T-cell (primary cell): ENCODE results near the gene CEP350. TPM values are rescaled to one million over a fixed set of nuclear protein-coding genes. Genes with fewer than 3 reads are reported as not detected.
"Not testable (repeated sequence)": the region's sequence is repeated elsewhere in the genome, so short reads cannot be mapped to it uniquely, and the experiment has no call there.

Experiments used
- ATAC-seq, 4 experiments: fragments of 200-7000 bp in 3 of 4; fragments of 150-1000 bp in 1 of 4; cut with Tn5 transposase; replicated peaks in 1 of 4; 1 replicate in 3 of 4; 2 replicates in 1 of 4; pipeline ENCODE4 v1.10.0; 2021; ENCODE audit warnings: moderate library complexity in 3 of 4, mild to moderate bottlenecking in 2 of 4, moderate number of reproducible peaks in 1 of 4
- CTCF ChIA-PET, 2 donors: fragments of 300-600 bp; sonication (Branson Sonifier 250); formaldehyde crosslinking; loops; one replicate each; lab custom pipeline; 2022; ENCODE audit warnings: antibody characterized with exemption in 2 of 2; lab: Charles Lee
- POLR2A ChIA-PET, 2 donors: fragments of 300-600 bp; sonication (Branson Sonifier 250); formaldehyde crosslinking; loops; one replicate each; lab custom pipeline; 2022; ENCODE audit warnings: antibody characterized with exemption in 2 of 2; lab: Charles Lee
- DNase-seq, 35 experiments: peaks; one replicate each; pipeline versions ENCODE4 v3.0.0 to v3.0.0-alpha.2; 2013 to 2023
- H3K27ac ChIP-seq: one replicate; pipeline ENCODE4 v1.5.1; 2013; ENCODE audit warnings: low read length
- H3K27me3 ChIP-seq, 2 experiments: replicated peaks in 1 of 2; 1 replicate in 1 of 2; 2 replicates in 1 of 2; pipeline versions ENCODE4 v1.6.1 to v1.7.0; 2013; ENCODE audit warnings: low read length in 1 of 2, mixed read lengths in 1 of 2; ENCODE audit not compliant: control insufficient read depth in 2 of 2, insufficient read depth in 2 of 2; ENCODE audit errors: extremely low read depth in 1 of 2
- H3K36me3 ChIP-seq, 2 donors: 1 replicate in 1 of 2; 2 replicates in 1 of 2; pipeline versions ENCODE4 v1.6.1 to v1.7.0; 2013; ENCODE audit warnings: low read length in 1 of 2; ENCODE audit not compliant: control insufficient read depth in 2 of 2, insufficient read depth in 1 of 2; ENCODE audit errors: extremely low read depth in 1 of 2
- H3K4me1 ChIP-seq, 2 experiments: 1 replicate in 1 of 2; 2 replicates in 1 of 2; pipeline versions ENCODE4 v1.6.1 to v1.7.0; 2013; ENCODE audit warnings: low read length in 2 of 2, mixed read lengths in 1 of 2; ENCODE audit not compliant: insufficient read depth in 2 of 2, control insufficient read depth in 1 of 2; ENCODE audit errors: extremely low read depth in 1 of 2
- H3K4me3 ChIP-seq, 2 donors: 1 replicate in 1 of 2; 2 replicates in 1 of 2; pipeline versions ENCODE4 v1.5.1 to v1.7.0; 2013; ENCODE audit warnings: mild to moderate bottlenecking in 2 of 2, low read length in 1 of 2, moderate library complexity in 1 of 2; ENCODE audit not compliant: control insufficient read depth in 1 of 2; ENCODE audit errors: extremely low read depth in 1 of 2
- H3K9me3 ChIP-seq: 2 replicates; pipeline ENCODE4 v1.7.0; 2013
- H3K27ac Mint-ChIP-seq, 2 donors: one replicate each; pipeline ENCODE4 v1.8.0; 2020 to 2021; ENCODE audit warnings: mild to moderate bottlenecking in 2 of 2, mixed read lengths in 2 of 2
- H3K27me3 Mint-ChIP-seq, 2 donors: one replicate each; pipeline ENCODE4 v1.8.0; 2021 to 2022; ENCODE audit warnings: mixed read lengths in 2 of 2
- H3K36me3 Mint-ChIP-seq: one replicate; pipeline ENCODE4 v1.8.0; 2021; ENCODE audit warnings: mixed read lengths
- H3K4me1 Mint-ChIP-seq, 3 donors: one replicate each; pipeline ENCODE4 v1.8.0; 2020 to 2022; ENCODE audit warnings: mixed read lengths in 3 of 3, mild to moderate bottlenecking in 1 of 3
- H3K4me3 Mint-ChIP-seq, 3 donors: one replicate each; pipeline ENCODE4 v1.8.0; 2020 to 2022; ENCODE audit warnings: mild to moderate bottlenecking in 3 of 3, mixed read lengths in 3 of 3, moderate library complexity in 3 of 3
- H3K9me3 Mint-ChIP-seq, 3 donors: one replicate each; pipeline ENCODE4 v1.8.0; 2020 to 2022; ENCODE audit warnings: mixed read lengths in 3 of 3
- WGBS: methylation state at CpG from one replicate; pipeline ENCODE4 v1.1.5; 2013; ENCODE audit warnings: missing lambda C conversion rate; ENCODE audit not compliant: insufficient coverage; 5-methylcytosine and 5-hydroxymethylcytosine counted together
- total RNA-seq, 35 experiments: library from RNA in 6 of 35; stranded (reverse) in 6 of 35; fragments of 120-200 nt in 1 of 35; gene quantifications; one replicate each; pipeline versions ENCODE4 v1.2.1 to v1.2.4 and lab custom pipeline; 2013 to 2026

The CEP350 gene
- total RNA-seq, 5 donors from 2014 or later (not counting 1 experiment from before 2014, with no cell fraction given): 62.1 to 81.3 (median 72.3) TPM

GRCh38 chr1:180123463-180123936 is 168.9 kb downstream of the CEP350 start:
- no peaks in the 10 kb centered on the region for H3K9me3 ChIP-seq
- peaks cover 6 to 9% (median 8%) of the 10 kb centered on the region in 3 donors for H3K4me1 Mint-ChIP-seq
- 87% methylated on average over 3 of the region's 4 CpGs for WGBS
- no peak overlapping the region for H3K4me3 ChIP-seq
- peaks cover 0 to 2% of the 10 kb centered on the region in 2 experiments for H3K27me3 ChIP-seq
- H3K27ac ChIP-seq: no peak overlapping the region
- H3K27me3 Mint-ChIP-seq: no peaks in the 10 kb centered on the region
- no peaks in the 10 kb centered on the region for H3K9me3 Mint-ChIP-seq
- POLR2A ChIA-PET: no interaction called here
- CTCF ChIA-PET: interaction anchor here in 1 of 2 donors (0.6 kb wide), 1 partner anchor 344 kb away, joined by 5 read pairs; no protein-coding TSS in a partner anchor
- no peaks in the 10 kb centered on the region for H3K36me3 ChIP-seq
- H3K4me3 Mint-ChIP-seq: no peak overlapping the region
- no peaks in the 10 kb centered on the region for H3K4me1 ChIP-seq
- no peak for ATAC-seq
- DNase-seq: no peak
- no peak overlapping the region for H3K27ac Mint-ChIP-seq
- H3K36me3 Mint-ChIP-seq: no peaks in the 10 kb centered on the region

- H3K4me1 ChIP-seq: no peaks in the 10 kb centered on the region
- H3K36me3 Mint-ChIP-seq: no peaks in the 10 kb centered on the region
- CTCF ChIA-PET: no interaction called here
- H3K27ac Mint-ChIP-seq: no peak overlapping the region
- H3K9me3 Mint-ChIP-seq: no peaks in the 10 kb centered on the region
- no peak overlapping the region for H3K4me3 Mint-ChIP-seq
- no peaks in the 10 kb centered on the region for H3K36me3 ChIP-seq
- POLR2A ChIA-PET: no interaction called here
- peaks cover 28 to 35% of the 10 kb centered on the region in 2 donors for H3K27me3 Mint-ChIP-seq
- peaks cover 0 to 17% of the 10 kb centered on the region in 2 experiments for H3K27me3 ChIP-seq
- H3K4me1 Mint-ChIP-seq: peaks cover 6 to 9% (median 8%) of the 10 kb centered on the region in 3 donors
- ATAC-seq: no peak
- H3K4me3 ChIP-seq: no peak overlapping the region
- 80% methylated on average over 1 of the region's 2 CpGs for WGBS
- no peak overlapping the region for H3K27ac ChIP-seq
- no peaks in the 10 kb centered on the region for H3K9me3 ChIP-seq
- DNase-seq: no peak
These were observed 176.0 kb downstream of the CEP350 start for GRCh38 chr1:180130651-180131050.

GRCh38 chr1:180131510-180131909 is 176.9 kb downstream of the CEP350 start:
- Mint-ChIP-seq H3K4me1 (peaks cover 5 to 8% (median 6%) of the 10 kb centered on the region in 3 donors), H3K36me3 (no peaks in the 10 kb centered on the region), H3K4me3 (no peak overlapping the region), H3K9me3 (peaks cover under 1 to 4% (median 3%) of the 10 kb centered on the region in 3 donors), H3K27ac (no peak overlapping the region), H3K27me3 (peaks cover 30 to 40% of the 10 kb centered on the region in 2 donors)
- peaks cover 0 to 14% of the 10 kb centered on the region in 2 experiments for H3K27me3 ChIP-seq
- no peaks in the 10 kb centered on the region for H3K4me1 ChIP-seq
- DNase-seq (peak in 2 of 35 experiments; percentile 13 to 42), ATAC-seq (no peak)
- 35% methylated on average over 3 of the region's 5 CpGs for WGBS
- CTCF ChIA-PET: no interaction called here
- H3K36me3 ChIP-seq: no peaks in the 10 kb centered on the region
- no peaks in the 10 kb centered on the region for H3K9me3 ChIP-seq
- POLR2A ChIA-PET: no interaction called here
- H3K4me3 ChIP-seq: no peak overlapping the region
- H3K27ac ChIP-seq: no peak overlapping the region

GRCh38 chr1:180133193-180133592 is 178.6 kb downstream of the CEP350 start:
- Histone ChIP-seq H3K4me3 (no peak overlapping the region), H3K27me3 (peaks cover 0 to 14% of the 10 kb centered on the region in 2 experiments), H3K9me3 (no peaks in the 10 kb centered on the region), H3K27ac (no peak overlapping the region), H3K36me3 (no peaks in the 10 kb centered on the region), H3K4me1 (no peaks in the 10 kb centered on the region)
- no peak overlapping the region for H3K27ac Mint-ChIP-seq
- no peaks in the 10 kb centered on the region for H3K4me1 Mint-ChIP-seq
- peaks cover 36 to 48% of the 10 kb centered on the region in 2 donors for H3K27me3 Mint-ChIP-seq
- ATAC-seq (no peak), DNase-seq (no peak)
- peaks cover 4 to 13% (median 8%) of the 10 kb centered on the region in 3 donors for H3K9me3 Mint-ChIP-seq
- H3K4me3 Mint-ChIP-seq: no peak overlapping the region
- no peaks in the 10 kb centered on the region for H3K36me3 Mint-ChIP-seq
- WGBS: 100% methylated on average over 1 of the region's 1 CpG
- CTCF ChIA-PET: interaction anchor here (0.5 to 1.2 kb wide), 2 partner anchors 10 to 46 kb away, joined by 3 read pairs; no protein-coding TSS in a partner anchor
- POLR2A ChIA-PET: no interaction called here

- DNase-seq, H3K4me1 ChIP-seq, H3K9me3 ChIP-seq, H3K4me3 ChIP-seq, H3K27ac ChIP-seq, H3K36me3 ChIP-seq, H3K4me3 Mint-ChIP-seq, H3K4me1 Mint-ChIP-seq, ATAC-seq, H3K27ac Mint-ChIP-seq, H3K36me3 Mint-ChIP-seq, POLR2A ChIA-PET: not testable (repeated sequence)
- 96% methylated on average over 3 of the region's 9 CpGs for WGBS
- Mint-ChIP-seq H3K27me3 (peaks cover 36 to 48% of the 10 kb centered on the region in 2 donors), H3K9me3 (peaks cover 4 to 13% (median 8%) of the 10 kb centered on the region in 3 donors)
- CTCF ChIA-PET: interaction anchor here (0.5 to 1.2 kb wide), 2 partner anchors 11 to 45 kb away, joined by 3 read pairs; no protein-coding TSS in a partner anchor
- H3K27me3 ChIP-seq: peaks cover 0 to 14% of the 10 kb centered on the region in 2 experiments
These were observed 179.1 kb downstream of the CEP350 start for GRCh38 chr1:180133688-180134087.

- no peaks in the 10 kb centered on the region for H3K9me3 ChIP-seq
- Mint-ChIP-seq H3K4me1 (no peaks in the 10 kb centered on the region), H3K36me3 (no peaks in the 10 kb centered on the region), H3K27ac (no peak overlapping the region), H3K4me3 (no peak overlapping the region), H3K9me3 (peaks cover 4 to 13% (median 8%) of the 10 kb centered on the region in 3 donors), H3K27me3 (peaks cover 36 to 47% of the 10 kb centered on the region in 2 donors)
- POLR2A ChIA-PET: interaction anchor here in 1 of 2 donors (0.6 kb wide), 1 partner anchor 697 kb away, joined by 3 read pairs; no protein-coding TSS in a partner anchor
- H3K4me1 ChIP-seq: no peaks in the 10 kb centered on the region
- DNase-seq (no peak), ATAC-seq (no peak)
- H3K27me3 ChIP-seq: peaks cover 0 to 7% of the 10 kb centered on the region in 2 experiments
- H3K27ac ChIP-seq: no peak overlapping the region
- CTCF ChIA-PET: no interaction called here
- no peak overlapping the region for H3K4me3 ChIP-seq
- H3K36me3 ChIP-seq: no peaks in the 10 kb centered on the region
- WGBS: no CpG with 5 or more reads among the region's 1 CpG
These were observed 180.9 kb downstream of the CEP350 start for GRCh38 chr1:180135535-180135934.
